Measurements from ENCODE around the gene IL1RAPL1. TPM values are rescaled to one million over a fixed set of nuclear protein-coding genes. Genes with fewer than 3 reads are reported as not detected.

Gene IL1RAPL1
- total RNA-seq, 2 experiments from 2014 or later: not detected

GRCh38 chrX:29553542-29553941, 966.3 kb downstream of the IL1RAPL1 start:
- ChIA-PET POLR2A (no interaction called here), CTCF (no interaction called here)
- DNase-seq: no peak
- Mint-ChIP-seq H3K36me3 (ENCODE audit: low read depth) (no peaks in the 10 kb centered on the region), H3K4me1 (no peaks in the 10 kb centered on the region), H3K27me3 (no peaks in the 10 kb centered on the region), H3K4me3 (no peak overlapping the region), H3K27ac (no peak overlapping the region), H3K9me3 (no peaks in the 10 kb centered on the region)

DNA sequence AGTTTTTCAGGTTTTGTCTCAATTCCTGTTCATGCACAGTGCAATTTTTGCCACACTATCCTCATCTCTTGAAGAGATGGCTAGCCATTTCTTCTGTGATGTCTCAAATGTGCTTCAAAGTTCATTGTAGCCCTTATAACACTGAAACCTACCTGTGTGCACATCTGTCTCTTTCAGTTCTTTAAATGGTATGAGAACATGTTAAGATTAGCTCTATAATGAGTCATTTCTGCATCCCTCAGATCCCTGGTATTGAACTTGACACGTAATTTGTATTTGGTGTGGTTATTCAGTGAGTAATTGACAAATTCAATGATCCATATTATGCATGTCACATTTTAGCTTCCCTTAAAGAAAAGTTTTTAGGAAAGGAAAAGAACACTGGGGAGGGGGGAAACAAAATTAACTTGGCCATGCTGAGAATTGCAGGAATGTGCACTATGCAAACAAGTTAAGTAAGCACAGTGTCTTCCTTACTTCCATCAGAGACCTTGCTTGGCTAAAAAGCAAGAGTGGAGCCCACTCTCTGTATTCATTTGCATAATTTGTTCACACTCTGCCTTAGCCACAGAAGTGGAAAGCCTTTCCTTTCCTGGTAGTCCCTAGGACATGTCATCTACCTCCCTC, 968.3 kb downstream of the IL1RAPL1 start:
- Mint-ChIP-seq H3K4me1 (no peaks in the 10 kb centered on the region), H3K36me3 (ENCODE audit: low read depth) (no peaks in the 10 kb centered on the region), H3K4me3 (no peak overlapping the region), H3K27ac (no peak overlapping the region), H3K9me3 (peaks cover 4% of the 10 kb centered on the region), H3K27me3 (no peaks in the 10 kb centered on the region)
- DNase-seq: no peak
- ChIA-PET CTCF (no interaction called here), POLR2A (no interaction called here)

DNA sequence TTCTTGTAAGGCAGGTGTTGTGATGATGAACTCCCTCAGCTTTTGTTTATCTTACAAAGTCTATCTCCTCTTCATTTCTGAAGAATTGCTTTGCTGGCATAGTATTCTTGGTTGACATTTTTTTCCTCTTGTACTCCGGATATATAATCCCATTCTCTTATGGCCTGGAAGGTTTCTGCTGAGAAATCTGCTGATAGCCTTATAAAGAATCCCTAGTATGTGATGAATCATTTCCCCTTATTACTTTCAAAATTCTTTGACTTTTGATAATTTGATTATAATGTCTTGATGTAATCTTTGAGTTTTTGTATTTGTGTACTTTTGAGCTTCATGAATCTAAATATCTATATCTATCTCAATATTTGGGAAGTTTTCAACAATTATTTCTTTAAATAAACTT, 972.8 kb downstream of the IL1RAPL1 start:
- Mint-ChIP-seq H3K4me3 (no peak overlapping the region), H3K27ac (no peak overlapping the region), H3K27me3 (no peaks in the 10 kb centered on the region), H3K9me3 (peaks cover 4% of the 10 kb centered on the region), H3K4me1 (no peaks in the 10 kb centered on the region), H3K36me3 (ENCODE audit: low read depth) (no peaks in the 10 kb centered on the region)
- no peak for DNase-seq
- ChIA-PET POLR2A (no interaction called here), CTCF (no interaction called here)

- H3K4me3 Mint-ChIP-seq: no peak overlapping the region
- H3K27ac Mint-ChIP-seq: no peak overlapping the region
- ChIA-PET CTCF (no interaction called here), POLR2A (no interaction called here)
- H3K4me1 Mint-ChIP-seq: no peaks in the 10 kb centered on the region
- peaks cover 4% of the 10 kb centered on the region for H3K9me3 Mint-ChIP-seq
- no peak for DNase-seq
- H3K36me3 Mint-ChIP-seq (ENCODE audit: low read depth): no peaks in the 10 kb centered on the region
- H3K27me3 Mint-ChIP-seq: no peaks in the 10 kb centered on the region
Measured at GRCh38 chrX:29561417-29561816, 974.2 kb downstream of the IL1RAPL1 start.

- no peaks in the 10 kb centered on the region for H3K4me1 Mint-ChIP-seq
- POLR2A ChIA-PET: no interaction called here
Measured at GRCh38 chrX:29580560-29580959, 993.3 kb downstream of the IL1RAPL1 start.

GRCh38 chrX:29581223-29581622, 994.0 kb downstream of the IL1RAPL1 start:
- no peaks in the 10 kb centered on the region for H3K4me1 Mint-ChIP-seq
- no peak overlapping the region for H3K4me3 Mint-ChIP-seq
- ChIA-PET POLR2A (no interaction called here), CTCF (no interaction called here)
- H3K27me3 Mint-ChIP-seq: no peaks in the 10 kb centered on the region
- H3K9me3 Mint-ChIP-seq: peaks cover 6% of the 10 kb centered on the region
- no peak for DNase-seq
- H3K27ac Mint-ChIP-seq: no peak overlapping the region
- H3K36me3 Mint-ChIP-seq (ENCODE audit: low read depth): no peaks in the 10 kb centered on the region

More at GRCh38 chrX:29580560-29580959, 993.3 kb downstream of the IL1RAPL1 start:
- no peak overlapping the region for H3K27ac Mint-ChIP-seq
- no peaks in the 10 kb centered on the region for H3K27me3 Mint-ChIP-seq
- no peak for DNase-seq
- CTCF ChIA-PET: no interaction called here
- H3K4me3 Mint-ChIP-seq: no peak overlapping the region
- H3K36me3 Mint-ChIP-seq (ENCODE audit: low read depth): no peaks in the 10 kb centered on the region
- peaks cover 6% of the 10 kb centered on the region for H3K9me3 Mint-ChIP-seq

GRCh38 chrX:29587107-29587506, 999.9 kb downstream of the IL1RAPL1 start:
- H3K27me3 Mint-ChIP-seq: no peaks in the 10 kb centered on the region

GRCh38 chrX:29590921-29591320, 1003.7 kb downstream of the IL1RAPL1 start:
- H3K27me3 Mint-ChIP-seq: no peaks in the 10 kb centered on the region
- CTCF ChIA-PET: no interaction called here
- no peaks in the 10 kb centered on the region for H3K4me1 Mint-ChIP-seq
- H3K36me3 Mint-ChIP-seq (ENCODE audit: low read depth): no peaks in the 10 kb centered on the region
- no peak for DNase-seq
- H3K9me3 Mint-ChIP-seq: peaks cover 2% of the 10 kb centered on the region
- H3K4me3 Mint-ChIP-seq: no peak overlapping the region
- no peak overlapping the region for H3K27ac Mint-ChIP-seq
- POLR2A ChIA-PET: no interaction called here

More at GRCh38 chrX:29587107-29587506, 999.9 kb downstream of the IL1RAPL1 start:
- CTCF ChIA-PET: no interaction called here
- no peaks in the 10 kb centered on the region for H3K4me1 Mint-ChIP-seq
- POLR2A ChIA-PET: no interaction called here
- no peaks in the 10 kb centered on the region for H3K36me3 Mint-ChIP-seq (ENCODE audit: low read depth)
- no peak for DNase-seq
- H3K4me3 Mint-ChIP-seq: no peak overlapping the region
- H3K9me3 Mint-ChIP-seq: no peaks in the 10 kb centered on the region
- no peak overlapping the region for H3K27ac Mint-ChIP-seq

- Mint-ChIP-seq H3K36me3 (ENCODE audit: low read depth) (no peaks in the 10 kb centered on the region), H3K4me1 (no peaks in the 10 kb centered on the region), H3K27me3 (no peaks in the 10 kb centered on the region), H3K4me3 (no peak overlapping the region), H3K27ac (no peak overlapping the region), H3K9me3 (peaks cover 1% of the 10 kb centered on the region)
- POLR2A ChIA-PET: no interaction called here
- CTCF ChIA-PET: no interaction called here
- DNase-seq: no peak
Measured at GRCh38 chrX:29604381-29604780, 1017.1 kb downstream of the IL1RAPL1 start.

DNA sequence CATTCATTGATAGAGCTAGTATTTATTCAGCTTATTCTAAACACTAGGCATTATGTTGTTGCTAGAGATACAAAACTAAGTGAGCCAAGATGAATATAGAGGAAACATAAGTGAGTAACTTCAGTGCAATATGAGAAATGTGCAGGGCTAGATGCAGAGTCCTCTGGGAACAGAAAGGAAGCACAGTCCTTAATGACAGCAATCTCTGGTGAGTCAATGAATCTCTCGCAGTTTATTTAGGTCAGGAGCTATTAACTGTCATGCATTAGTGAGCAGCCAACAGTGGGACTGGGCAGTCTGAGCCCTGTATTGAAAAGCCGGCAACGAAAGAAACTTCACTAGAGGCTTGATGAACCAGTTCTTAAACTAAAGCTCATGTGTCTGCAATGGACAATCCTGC, 1030.0 kb downstream of the IL1RAPL1 start:
- POLR2A ChIA-PET: no interaction called here
- Mint-ChIP-seq H3K4me3 (no peak overlapping the region), H3K9me3 (no peaks in the 10 kb centered on the region), H3K36me3 (ENCODE audit: low read depth) (no peaks in the 10 kb centered on the region), H3K27ac (no peak overlapping the region), H3K4me1 (no peaks in the 10 kb centered on the region), H3K27me3 (no peaks in the 10 kb centered on the region)
- CTCF ChIA-PET: no interaction called here
- DNase-seq: no peak

GRCh38 chrX:29617725-29618124, 1030.5 kb downstream of the IL1RAPL1 start:
- ChIA-PET CTCF (no interaction called here), POLR2A (no interaction called here)
- no peak overlapping the region for H3K27ac Mint-ChIP-seq
- no peaks in the 10 kb centered on the region for H3K4me1 Mint-ChIP-seq
- H3K27me3 Mint-ChIP-seq: no peaks in the 10 kb centered on the region
- no peaks in the 10 kb centered on the region for H3K9me3 Mint-ChIP-seq
- no peak for DNase-seq
- no peaks in the 10 kb centered on the region for H3K36me3 Mint-ChIP-seq (ENCODE audit: low read depth)
- no peak overlapping the region for H3K4me3 Mint-ChIP-seq

GRCh38 chrX:29627833-29628232, 1040.6 kb downstream of the IL1RAPL1 start:
- DNase-seq: no peak
- Mint-ChIP-seq H3K9me3 (no peaks in the 10 kb centered on the region), H3K4me3 (no peak overlapping the region), H3K27me3 (no peaks in the 10 kb centered on the region), H3K36me3 (ENCODE audit: low read depth) (no peaks in the 10 kb centered on the region), H3K27ac (no peak overlapping the region), H3K4me1 (no peaks in the 10 kb centered on the region)
- POLR2A ChIA-PET: no interaction called here
- CTCF ChIA-PET: no interaction called here

DNA sequence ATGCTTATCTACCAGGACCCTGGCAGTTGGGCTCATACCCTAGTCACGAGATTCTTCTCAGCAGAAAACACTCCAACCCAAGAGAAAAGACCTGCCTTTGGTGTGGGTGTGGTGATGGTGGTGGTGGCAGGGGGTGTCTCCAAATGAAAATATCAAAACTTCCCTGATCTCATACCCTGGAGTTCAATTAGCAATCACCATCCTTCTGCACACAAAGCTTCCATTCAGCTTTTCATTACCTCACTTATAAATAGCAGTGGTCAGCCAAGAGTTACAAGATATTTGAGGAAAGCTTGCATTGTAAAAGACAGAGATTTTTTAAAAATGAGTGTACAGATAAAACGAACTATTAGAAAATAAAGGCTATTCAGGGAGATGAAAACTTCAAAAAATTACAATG, 1047.3 kb downstream of the IL1RAPL1 start:
- ChIA-PET CTCF (no interaction called here), POLR2A (no interaction called here)
- Mint-ChIP-seq H3K4me3 (no peak overlapping the region), H3K9me3 (no peaks in the 10 kb centered on the region), H3K27me3 (no peaks in the 10 kb centered on the region), H3K36me3 (ENCODE audit: low read depth) (no peaks in the 10 kb centered on the region), H3K27ac (no peak overlapping the region), H3K4me1 (no peaks in the 10 kb centered on the region)
- no peak for DNase-seq

DNA sequence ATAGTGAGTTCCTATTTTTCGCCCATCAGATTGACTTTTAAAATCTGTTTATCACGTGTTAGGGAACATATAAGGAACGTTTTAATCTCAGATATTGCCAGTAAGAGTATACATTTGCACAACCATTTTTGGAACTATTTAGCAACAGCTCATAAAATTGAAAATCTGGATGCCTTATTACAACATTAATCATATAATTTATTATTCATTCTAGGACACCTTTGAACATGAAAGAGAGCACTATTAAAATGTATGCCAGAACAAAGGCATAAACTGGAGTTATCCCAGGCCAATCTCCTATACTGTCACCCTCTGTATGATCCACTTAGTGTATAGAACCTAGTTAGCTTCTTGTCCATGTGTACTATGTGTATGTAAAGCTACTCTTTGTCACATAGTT, 1049.1 kb downstream of the IL1RAPL1 start:
- ChIA-PET POLR2A (no interaction called here), CTCF (no interaction called here)
- H3K4me1 Mint-ChIP-seq: no peaks in the 10 kb centered on the region
- H3K27me3 Mint-ChIP-seq: no peaks in the 10 kb centered on the region
- no peak overlapping the region for H3K27ac Mint-ChIP-seq
- DNase-seq: no peak
- no peaks in the 10 kb centered on the region for H3K9me3 Mint-ChIP-seq
- H3K4me3 Mint-ChIP-seq: no peak overlapping the region
- H3K36me3 Mint-ChIP-seq (ENCODE audit: low read depth): no peaks in the 10 kb centered on the region

DNA sequence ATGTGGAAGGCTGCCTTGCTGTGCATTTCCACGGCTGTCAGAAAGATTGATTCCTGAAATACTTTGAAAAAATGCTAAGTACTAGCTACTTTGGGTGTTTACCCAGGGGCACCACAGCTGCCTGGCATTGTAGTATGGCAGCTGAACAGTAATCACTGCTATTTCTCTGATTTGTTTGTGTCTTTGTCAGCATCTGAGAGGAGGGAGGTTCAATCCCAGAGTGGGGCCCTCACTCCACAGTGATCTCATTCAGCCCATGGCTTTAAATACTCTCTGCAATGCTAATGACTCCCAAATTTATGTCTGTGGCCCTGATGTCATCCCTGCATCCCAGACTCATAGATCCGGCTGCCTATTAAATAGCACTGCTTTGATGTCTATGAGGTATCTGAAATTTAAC, 1052.9 kb downstream of the IL1RAPL1 start:
- ChIA-PET POLR2A (no interaction called here), CTCF (no interaction called here)
- no peaks in the 10 kb centered on the region for H3K36me3 Mint-ChIP-seq (ENCODE audit: low read depth)
- no peak overlapping the region for H3K4me3 Mint-ChIP-seq
- H3K9me3 Mint-ChIP-seq: no peaks in the 10 kb centered on the region
- no peaks in the 10 kb centered on the region for H3K4me1 Mint-ChIP-seq
- no peak for DNase-seq
- H3K27me3 Mint-ChIP-seq: no peaks in the 10 kb centered on the region
- no peak overlapping the region for H3K27ac Mint-ChIP-seq
